ENCODE measurements around the gene CPT1B. TPM values are rescaled to one million over a fixed set of nuclear protein-coding genes. Genes with fewer than 3 reads are reported as not detected.

CPT1B gene
- total and polyA plus RNA-seq, 2 of the 4 experiments (the other 2 are of a cell fraction), result 0.36 to 1.8 TPM

DNA sequence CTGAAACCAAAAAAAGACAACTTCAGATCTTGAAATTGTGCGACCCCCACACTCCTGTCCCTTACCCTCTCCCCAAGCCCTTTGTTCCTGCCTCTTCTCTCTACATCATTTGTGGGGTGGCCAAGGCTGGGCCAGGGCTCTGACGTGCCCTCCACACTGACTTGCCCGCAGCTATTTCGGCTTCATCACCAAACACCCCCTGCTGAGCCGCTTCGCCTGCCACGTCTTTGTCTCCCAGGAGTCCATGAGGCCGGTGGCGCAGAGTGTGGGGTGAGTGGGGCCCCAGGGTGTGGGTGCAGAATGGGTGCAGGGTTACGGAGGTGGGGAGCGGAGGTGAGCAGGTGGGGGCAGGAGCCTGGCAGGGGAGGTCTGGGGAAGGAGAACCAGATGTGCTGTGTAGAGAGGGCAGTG, 31.8 kb upstream of the CPT1B start:
- Histone ChIP-seq H2AFZ (replicated peaks; ENCODE audit: low read length, poor library complexity) (no peak overlapping the region), H3K9me1 (ENCODE audit: insufficient read depth, low read length) (no peaks in the 10 kb centered on the region), H3K56ac (ENCODE audit: extremely low read depth, insufficient read depth, low read length) (no peak overlapping the region), H2BK120ac (ENCODE audit: low read depth, low read length) (no peak overlapping the region), H4K5ac (ENCODE audit: low read depth, low read length) (no peak overlapping the region), H3K4ac (ENCODE audit: low read depth, low read length) (no peak overlapping the region), H3K36me3 (ENCODE audit: control insufficient read depth, insufficient read depth, low read length) (no peaks in the 10 kb centered on the region), H3K9me3 (ENCODE audit: control insufficient read depth, insufficient read depth, low read length) (no peaks in the 10 kb centered on the region), H2AK5ac (ENCODE audit: low read depth, low read length) (no peak overlapping the region), H3K4me3 (ENCODE audit: insufficient read depth, low read depth, low read length) (no peak overlapping the region), H2BK20ac (ENCODE audit: low read depth, low read length) (no peak overlapping the region), H3K27me3 (ENCODE audit: control insufficient read depth, insufficient read depth, low read length) (peaks cover 63% of the 10 kb centered on the region), H3K14ac (replicated peaks; ENCODE audit: low read depth, low read length) (no peak overlapping the region), H2AK9ac (replicated peaks; ENCODE audit: low read depth, low read length, poor library complexity) (no peak overlapping the region), H2BK5ac (ENCODE audit: low read depth, low read length, poor library complexity, severe bottlenecking) (no peak overlapping the region), H2BK15ac (ENCODE audit: low read depth, low read length) (no peak overlapping the region), H4K8ac (ENCODE audit: low read depth in 2 of 2, low read length in 2 of 2) (no peak overlapping the region), H4K20me1 (ENCODE audit: insufficient read depth, low read length) (no peaks in the 10 kb centered on the region; the same call in 1 of the 2 replicates), H4K91ac (ENCODE audit: insufficient read depth, low read depth, low read length) (no peak overlapping the region), H3K4me1 (ENCODE audit: control insufficient read depth, insufficient read depth, low read length) (no peaks in the 10 kb centered on the region), H3K4me2 (ENCODE audit: low read depth, low read length) (no peak overlapping the region), H3K23ac (ENCODE audit: low read depth, low read length) (no peak overlapping the region), H3K18ac (ENCODE audit: low read depth, low read length) (no peak overlapping the region), H3K9ac (ENCODE audit: low read depth, low read length) (no peak overlapping the region), H3K79me1 (ENCODE audit: low read depth in 1 of 2, low read length in 2 of 2) (no peaks in the 10 kb centered on the region), H3K27ac (ENCODE audit: insufficient read depth, low read length) (no peak overlapping the region)
- in situ Hi-C loops (cut with MboI; ENCODE audit: low sequenced_read_pairs) (no loop called here), intact Hi-C loops (cut with micrococcal nuclease) (no loop called here), dilution Hi-C loops (cut with HindIII; ENCODE audit: low sequenced_read_pairs, unreplicated experiment) (no loop called here)
- CTCF ChIA-PET, result no interaction called here
- BruUV-seq (replicated peaks), result no TSS peak
- no peak for ATAC-seq (ENCODE audit: low read depth)
- TF ChIP-seq, protein P1, sequence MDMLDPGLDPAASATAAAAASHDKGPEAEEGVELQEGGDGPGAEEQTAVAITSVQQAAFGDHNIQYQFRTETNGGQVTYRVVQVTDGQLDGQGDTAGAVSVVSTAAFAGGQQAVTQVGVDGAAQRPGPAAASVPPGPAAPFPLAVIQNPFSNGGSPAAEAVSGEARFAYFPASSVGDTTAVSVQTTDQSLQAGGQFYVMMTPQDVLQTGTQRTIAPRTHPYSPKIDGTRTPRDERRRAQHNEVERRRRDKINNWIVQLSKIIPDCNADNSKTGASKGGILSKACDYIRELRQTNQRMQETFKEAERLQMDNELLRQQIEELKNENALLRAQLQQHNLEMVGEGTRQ (IDR thresholded peaks at IDR 0.05; ENCODE audit: low read depth, low read length), result no peak
- TF ChIP-seq, protein P2, sequence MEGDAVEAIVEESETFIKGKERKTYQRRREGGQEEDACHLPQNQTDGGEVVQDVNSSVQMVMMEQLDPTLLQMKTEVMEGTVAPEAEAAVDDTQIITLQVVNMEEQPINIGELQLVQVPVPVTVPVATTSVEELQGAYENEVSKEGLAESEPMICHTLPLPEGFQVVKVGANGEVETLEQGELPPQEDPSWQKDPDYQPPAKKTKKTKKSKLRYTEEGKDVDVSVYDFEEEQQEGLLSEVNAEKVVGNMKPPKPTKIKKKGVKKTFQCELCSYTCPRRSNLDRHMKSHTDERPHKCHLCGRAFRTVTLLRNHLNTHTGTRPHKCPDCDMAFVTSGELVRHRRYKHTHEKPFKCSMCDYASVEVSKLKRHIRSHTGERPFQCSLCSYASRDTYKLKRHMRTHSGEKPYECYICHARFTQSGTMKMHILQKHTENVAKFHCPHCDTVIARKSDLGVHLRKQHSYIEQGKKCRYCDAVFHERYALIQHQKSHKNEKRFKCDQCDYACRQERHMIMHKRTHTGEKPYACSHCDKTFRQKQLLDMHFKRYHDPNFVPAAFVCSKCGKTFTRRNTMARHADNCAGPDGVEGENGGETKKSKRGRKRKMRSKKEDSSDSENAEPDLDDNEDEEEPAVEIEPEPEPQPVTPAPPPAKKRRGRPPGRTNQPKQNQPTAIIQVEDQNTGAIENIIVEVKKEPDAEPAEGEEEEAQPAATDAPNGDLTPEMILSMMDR (conservative IDR thresholded peaks at IDR 0.05; ENCODE audit: low read depth, low read length), result no peak
- TF ChIP-seq MAZ (IDR thresholded peaks at IDR 0.05; ENCODE audit: borderline replicate concordance, low read depth, low read length), result no peak
- TF ChIP-seq NFE2L2 (IDR thresholded peaks at IDR 0.05; ENCODE audit: low read depth, low read length), result no peak
- TF ChIP-seq CEBPB (IDR thresholded peaks at IDR 0.05; ENCODE audit: low read depth, low read length), result no peak
- no peak for TF ChIP-seq CHD1 (IDR thresholded peaks at IDR 0.05; ENCODE audit: low read depth, low read length)
- WGBS, 2 experiments (ENCODE audit: extremely low coverage in 2 of 2, insufficient read length in 1 of 2), result 64% methylated on average over 2 of the region's 11 CpGs; no CpG with 5 or more reads in 1 of the 2 experiments
- POLR2A ChIA-PET (ENCODE audit: unreplicated experiment), result no interaction called here
- no peak for DNase-seq

Data from IMR-90 (cell line).